Measurements from ENCODE around the gene TARS3.

Gene TARS3

DNA sequence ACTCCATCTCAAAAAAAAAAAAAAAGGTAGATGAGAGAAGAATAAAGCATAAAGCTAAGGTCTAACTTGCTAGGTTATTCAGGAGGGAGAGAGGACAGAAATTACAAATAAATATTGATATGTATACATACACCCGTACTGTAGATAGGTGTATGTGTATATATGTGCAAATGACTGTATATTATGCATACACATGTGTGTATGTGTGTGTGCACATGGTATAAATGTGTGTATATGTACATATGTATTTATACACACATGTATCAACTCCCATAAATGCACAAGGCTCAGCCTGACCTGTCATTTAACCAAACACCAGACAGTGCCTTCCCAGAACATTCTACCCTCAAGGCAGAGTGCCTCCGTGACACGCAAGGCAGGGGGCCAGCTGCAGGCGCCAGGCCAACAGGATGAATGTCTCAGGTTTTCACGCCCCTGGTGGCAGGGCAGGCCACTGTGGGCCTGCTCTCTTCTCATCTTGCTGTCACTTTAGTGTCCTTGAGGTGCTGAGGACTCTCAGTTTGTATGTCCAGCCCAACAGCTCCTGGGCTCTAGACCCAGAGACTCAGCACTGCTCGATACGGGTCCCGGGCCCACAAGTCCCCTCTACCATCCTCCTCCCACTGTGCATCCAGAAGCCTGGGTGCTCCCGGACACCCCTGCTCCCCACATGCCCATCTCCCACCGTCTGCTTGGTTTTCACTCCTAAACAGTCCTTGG lies 112.5 kb downstream of the TARS3 start:
- no peak for ATAC-seq
- TF ChIP-seq, protein P1, sequence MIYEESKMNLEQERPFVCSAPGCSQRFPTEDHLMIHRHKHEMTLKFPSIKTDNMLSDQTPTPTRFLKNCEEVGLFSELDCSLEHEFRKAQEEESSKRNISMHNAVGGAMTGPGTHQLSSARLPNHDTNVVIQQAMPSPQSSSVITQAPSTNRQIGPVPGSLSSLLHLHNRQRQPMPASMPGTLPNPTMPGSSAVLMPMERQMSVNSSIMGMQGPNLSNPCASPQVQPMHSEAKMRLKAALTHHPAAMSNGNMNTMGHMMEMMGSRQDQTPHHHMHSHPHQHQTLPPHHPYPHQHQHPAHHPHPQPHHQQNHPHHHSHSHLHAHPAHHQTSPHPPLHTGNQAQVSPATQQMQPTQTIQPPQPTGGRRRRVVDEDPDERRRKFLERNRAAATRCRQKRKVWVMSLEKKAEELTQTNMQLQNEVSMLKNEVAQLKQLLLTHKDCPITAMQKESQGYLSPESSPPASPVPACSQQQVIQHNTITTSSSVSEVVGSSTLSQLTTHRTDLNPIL (CRISPR knock-in tag; IDR thresholded peaks at IDR 0.05; ENCODE audit: low read depth) = no peak
- TF ChIP-seq BACH2 (CRISPR knock-in tag; IDR thresholded peaks at IDR 0.05; ENCODE audit: borderline replicate concordance) (no peak), TOX (CRISPR knock-in tag; IDR thresholded peaks at IDR 0.05; ENCODE audit: borderline replicate concordance) (no peak), ISL1 (CRISPR knock-in tag; IDR thresholded peaks at IDR 0.05) (no peak), ZFP30 (CRISPR knock-in tag; IDR thresholded peaks at IDR 0.05) (no peak), GLIS3 (CRISPR knock-in tag; IDR thresholded peaks at IDR 0.05) (no peak)

DNA sequence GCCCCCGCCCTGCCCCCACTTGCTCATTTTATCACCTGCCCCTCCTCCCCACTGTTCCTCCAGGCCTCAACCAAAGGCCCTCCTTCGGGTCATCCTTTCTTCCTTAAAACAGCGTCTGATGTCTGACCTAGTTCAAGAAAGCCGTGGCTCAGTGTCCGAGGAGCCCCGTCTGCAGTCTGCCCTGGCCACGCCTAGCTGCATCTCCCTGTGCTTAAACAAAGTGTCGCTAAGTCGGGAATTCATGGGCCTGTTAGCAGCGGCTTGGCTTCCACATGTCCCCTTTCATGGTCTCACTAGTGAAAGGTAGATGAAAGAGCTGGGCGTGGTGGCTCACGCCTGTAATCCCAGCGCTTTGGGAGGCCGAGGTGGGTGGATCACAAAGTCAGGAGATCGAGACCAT lies 113.3 kb downstream of the TARS3 start:
- no peak for ATAC-seq
- TF ChIP-seq ZC3H10 (CRISPR knock-in tag; IDR thresholded peaks at IDR 0.05) (no peak), OSR1 (CRISPR knock-in tag; IDR thresholded peaks at IDR 0.05) (no peak), ZFP30 (CRISPR knock-in tag; IDR thresholded peaks at IDR 0.05) (no peak)

DNA sequence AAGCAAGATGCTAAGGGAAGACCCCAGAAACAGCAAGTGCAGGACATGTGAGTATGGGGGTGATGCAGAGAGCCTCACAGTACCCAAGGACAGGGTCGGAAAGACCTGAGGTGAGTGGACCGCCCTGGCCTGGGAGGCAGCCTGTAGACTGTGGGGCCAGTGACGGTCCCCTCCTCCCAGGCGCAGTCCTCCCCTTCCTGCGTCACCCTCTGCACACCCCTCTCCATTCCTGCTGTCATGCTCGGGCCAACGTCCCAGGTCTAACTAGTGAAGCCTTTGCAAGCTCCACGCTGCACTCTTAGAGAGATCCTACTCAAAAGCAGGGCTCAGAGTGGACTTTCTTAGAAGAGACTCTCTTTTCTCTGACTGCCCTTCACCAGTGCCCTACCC lies 113.7 kb downstream of the TARS3 start:
- no peak for TF ChIP-seq ISL1 (CRISPR knock-in tag; IDR thresholded peaks at IDR 0.05)
- TF ChIP-seq ARNTL (CRISPR knock-in tag; IDR thresholded peaks at IDR 0.05; ENCODE audit: borderline replicate concordance, low read depth) = no peak
- no peak for TF ChIP-seq ZNF8 (CRISPR knock-in tag; IDR thresholded peaks at IDR 0.05)
- TF ChIP-seq ZNF565 (CRISPR knock-in tag; conservative IDR thresholded peaks at IDR 0.05; ENCODE audit: low read depth) = no peak
- no peak for TF ChIP-seq ZFP30 (CRISPR knock-in tag; IDR thresholded peaks at IDR 0.05)
- TF ChIP-seq, protein P2, sequence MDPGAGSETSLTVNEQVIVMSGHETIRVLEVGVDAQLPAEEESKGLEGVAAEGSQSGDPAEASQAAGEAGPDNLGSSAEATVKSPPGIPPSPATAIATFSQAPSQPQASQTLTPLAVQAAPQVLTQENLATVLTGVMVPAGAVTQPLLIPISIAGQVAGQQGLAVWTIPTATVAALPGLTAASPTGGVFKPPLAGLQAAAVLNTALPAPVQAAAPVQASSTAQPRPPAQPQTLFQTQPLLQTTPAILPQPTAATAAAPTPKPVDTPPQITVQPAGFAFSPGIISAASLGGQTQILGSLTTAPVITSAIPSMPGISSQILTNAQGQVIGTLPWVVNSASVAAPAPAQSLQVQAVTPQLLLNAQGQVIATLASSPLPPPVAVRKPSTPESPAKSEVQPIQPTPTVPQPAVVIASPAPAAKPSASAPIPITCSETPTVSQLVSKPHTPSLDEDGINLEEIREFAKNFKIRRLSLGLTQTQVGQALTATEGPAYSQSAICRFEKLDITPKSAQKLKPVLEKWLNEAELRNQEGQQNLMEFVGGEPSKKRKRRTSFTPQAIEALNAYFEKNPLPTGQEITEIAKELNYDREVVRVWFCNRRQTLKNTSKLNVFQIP (CRISPR knock-in tag; IDR thresholded peaks at IDR 0.05; ENCODE audit: borderline replicate concordance, low read depth) = no peak
- TF ChIP-seq, protein P1 (CRISPR knock-in tag; IDR thresholded peaks at IDR 0.05; ENCODE audit: low read depth) = no peak
- TF ChIP-seq, protein P3, sequence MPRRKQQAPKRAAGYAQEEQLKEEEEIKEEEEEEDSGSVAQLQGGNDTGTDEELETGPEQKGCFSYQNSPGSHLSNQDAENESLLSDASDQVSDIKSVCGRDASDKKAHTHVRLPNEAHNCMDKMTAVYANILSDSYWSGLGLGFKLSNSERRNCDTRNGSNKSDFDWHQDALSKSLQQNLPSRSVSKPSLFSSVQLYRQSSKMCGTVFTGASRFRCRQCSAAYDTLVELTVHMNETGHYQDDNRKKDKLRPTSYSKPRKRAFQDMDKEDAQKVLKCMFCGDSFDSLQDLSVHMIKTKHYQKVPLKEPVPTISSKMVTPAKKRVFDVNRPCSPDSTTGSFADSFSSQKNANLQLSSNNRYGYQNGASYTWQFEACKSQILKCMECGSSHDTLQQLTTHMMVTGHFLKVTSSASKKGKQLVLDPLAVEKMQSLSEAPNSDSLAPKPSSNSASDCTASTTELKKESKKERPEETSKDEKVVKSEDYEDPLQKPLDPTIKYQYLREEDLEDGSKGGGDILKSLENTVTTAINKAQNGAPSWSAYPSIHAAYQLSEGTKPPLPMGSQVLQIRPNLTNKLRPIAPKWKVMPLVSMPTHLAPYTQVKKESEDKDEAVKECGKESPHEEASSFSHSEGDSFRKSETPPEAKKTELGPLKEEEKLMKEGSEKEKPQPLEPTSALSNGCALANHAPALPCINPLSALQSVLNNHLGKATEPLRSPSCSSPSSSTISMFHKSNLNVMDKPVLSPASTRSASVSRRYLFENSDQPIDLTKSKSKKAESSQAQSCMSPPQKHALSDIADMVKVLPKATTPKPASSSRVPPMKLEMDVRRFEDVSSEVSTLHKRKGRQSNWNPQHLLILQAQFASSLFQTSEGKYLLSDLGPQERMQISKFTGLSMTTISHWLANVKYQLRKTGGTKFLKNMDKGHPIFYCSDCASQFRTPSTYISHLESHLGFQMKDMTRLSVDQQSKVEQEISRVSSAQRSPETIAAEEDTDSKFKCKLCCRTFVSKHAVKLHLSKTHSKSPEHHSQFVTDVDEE (CRISPR knock-in tag; IDR thresholded peaks at IDR 0.05) = no peak
- no peak for TF ChIP-seq CSDC2 (CRISPR knock-in tag; IDR thresholded peaks at IDR 0.05)
- TF ChIP-seq ZFP3 (CRISPR knock-in tag; IDR thresholded peaks at IDR 0.05) = no peak
- TF ChIP-seq BACH2 (CRISPR knock-in tag; IDR thresholded peaks at IDR 0.05; ENCODE audit: borderline replicate concordance) = no peak
- no peak for TF ChIP-seq PPARA (CRISPR knock-in tag; IDR thresholded peaks at IDR 0.05; ENCODE audit: borderline replicate concordance)
- no peak for TF ChIP-seq ESRRG (CRISPR knock-in tag; IDR thresholded peaks at IDR 0.05)
- no peak for TF ChIP-seq ZC3H10 (CRISPR knock-in tag; IDR thresholded peaks at IDR 0.05)
- no peak for TF ChIP-seq TCF4 (CRISPR knock-in tag; IDR thresholded peaks at IDR 0.05; ENCODE audit: borderline replicate concordance)
- TF ChIP-seq, protein P4, sequence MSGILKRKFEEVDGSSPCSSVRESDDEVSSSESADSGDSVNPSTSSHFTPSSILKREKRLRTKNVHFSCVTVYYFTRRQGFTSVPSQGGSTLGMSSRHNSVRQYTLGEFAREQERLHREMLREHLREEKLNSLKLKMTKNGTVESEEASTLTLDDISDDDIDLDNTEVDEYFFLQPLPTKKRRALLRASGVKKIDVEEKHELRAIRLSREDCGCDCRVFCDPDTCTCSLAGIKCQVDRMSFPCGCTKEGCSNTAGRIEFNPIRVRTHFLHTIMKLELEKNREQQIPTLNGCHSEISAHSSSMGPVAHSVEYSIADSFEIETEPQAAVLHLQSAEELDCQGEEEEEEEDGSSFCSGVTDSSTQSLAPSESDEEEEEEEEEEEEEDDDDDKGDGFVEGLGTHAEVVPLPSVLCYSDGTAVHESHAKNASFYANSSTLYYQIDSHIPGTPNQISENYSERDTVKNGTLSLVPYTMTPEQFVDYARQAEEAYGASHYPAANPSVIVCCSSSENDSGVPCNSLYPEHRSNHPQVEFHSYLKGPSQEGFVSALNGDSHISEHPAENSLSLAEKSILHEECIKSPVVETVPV (CRISPR knock-in tag; IDR thresholded peaks at IDR 0.05) = no peak
- TF ChIP-seq SNAI2 (CRISPR knock-in tag; IDR thresholded peaks at IDR 0.05) = no peak
- TF ChIP-seq, protein P5, sequence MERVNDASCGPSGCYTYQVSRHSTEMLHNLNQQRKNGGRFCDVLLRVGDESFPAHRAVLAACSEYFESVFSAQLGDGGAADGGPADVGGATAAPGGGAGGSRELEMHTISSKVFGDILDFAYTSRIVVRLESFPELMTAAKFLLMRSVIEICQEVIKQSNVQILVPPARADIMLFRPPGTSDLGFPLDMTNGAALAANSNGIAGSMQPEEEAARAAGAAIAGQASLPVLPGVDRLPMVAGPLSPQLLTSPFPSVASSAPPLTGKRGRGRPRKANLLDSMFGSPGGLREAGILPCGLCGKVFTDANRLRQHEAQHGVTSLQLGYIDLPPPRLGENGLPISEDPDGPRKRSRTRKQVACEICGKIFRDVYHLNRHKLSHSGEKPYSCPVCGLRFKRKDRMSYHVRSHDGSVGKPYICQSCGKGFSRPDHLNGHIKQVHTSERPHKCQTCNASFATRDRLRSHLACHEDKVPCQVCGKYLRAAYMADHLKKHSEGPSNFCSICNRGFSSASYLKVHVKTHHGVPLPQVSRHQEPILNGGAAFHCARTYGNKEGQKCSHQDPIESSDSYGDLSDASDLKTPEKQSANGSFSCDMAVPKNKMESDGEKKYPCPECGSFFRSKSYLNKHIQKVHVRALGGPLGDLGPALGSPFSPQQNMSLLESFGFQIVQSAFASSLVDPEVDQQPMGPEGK (CRISPR knock-in tag; IDR thresholded peaks at IDR 0.05; ENCODE audit: borderline replicate concordance) = no peak
- no peak for TF ChIP-seq GLIS3 (CRISPR knock-in tag; IDR thresholded peaks at IDR 0.05)
- TF ChIP-seq ZNF70 (CRISPR knock-in tag; IDR thresholded peaks at IDR 0.05) = no peak
- no peak for ATAC-seq
